HG02884 (cell line): ENCODE data around the gene TMEM69.
"Not testable (repeated sequence)": the region's sequence is repeated elsewhere in the genome, so short reads cannot be mapped to it uniquely, and the experiment has no call there.

Source experiments
- ATAC-seq: cut with Tn5 transposase; IDR thresholded peaks from one replicate; pipeline ENCODE4 v1.9.1; 2021; ENCODE audit warnings: mild to moderate bottlenecking, moderate library complexity; ENCODE audit not compliant: unreplicated experiment

TMEM69 gene

DNA sequence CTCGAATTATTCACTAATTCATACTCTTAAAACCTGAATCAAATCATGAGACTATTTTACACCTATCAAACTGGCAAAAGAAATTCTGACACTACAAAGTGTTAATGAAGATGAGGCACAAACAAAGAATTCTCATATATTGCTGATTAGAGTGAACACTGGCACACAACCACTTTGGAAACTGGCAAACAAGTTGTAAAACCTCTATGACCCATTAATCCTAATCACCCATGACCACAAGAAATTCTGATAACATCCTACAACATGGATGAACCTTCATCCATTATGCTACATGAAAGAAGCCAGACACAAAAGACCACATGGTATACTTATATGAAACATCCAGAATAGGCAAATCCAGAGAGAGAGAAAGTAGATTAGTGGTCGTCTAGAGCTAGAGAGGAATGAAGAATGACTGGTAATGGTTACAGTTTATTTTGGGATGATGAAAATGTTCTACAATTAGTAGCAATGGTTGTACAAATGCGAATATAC is 10.2 kb upstream of the TMEM69 start:
- ATAC-seq: no peak

DNA sequence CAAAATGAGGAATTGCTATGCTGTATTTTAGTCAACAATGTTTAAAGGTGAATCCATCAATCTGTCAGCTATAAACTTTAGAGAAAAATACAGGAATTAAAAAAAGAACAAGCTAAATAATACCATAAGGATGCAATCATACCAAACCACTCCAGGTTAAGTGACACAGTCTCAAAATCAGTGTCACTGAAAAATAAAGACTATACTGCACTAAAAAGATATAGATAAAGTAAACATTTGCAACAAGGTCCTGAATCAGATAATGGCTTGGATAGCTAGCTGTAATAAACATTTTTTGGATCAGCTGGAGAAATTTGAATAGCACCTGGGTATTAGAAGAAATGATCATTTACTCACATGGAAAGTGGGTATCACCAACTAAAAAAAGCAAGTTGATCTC is 9.5 kb upstream of the TMEM69 start:
- ATAC-seq: no peak

DNA sequence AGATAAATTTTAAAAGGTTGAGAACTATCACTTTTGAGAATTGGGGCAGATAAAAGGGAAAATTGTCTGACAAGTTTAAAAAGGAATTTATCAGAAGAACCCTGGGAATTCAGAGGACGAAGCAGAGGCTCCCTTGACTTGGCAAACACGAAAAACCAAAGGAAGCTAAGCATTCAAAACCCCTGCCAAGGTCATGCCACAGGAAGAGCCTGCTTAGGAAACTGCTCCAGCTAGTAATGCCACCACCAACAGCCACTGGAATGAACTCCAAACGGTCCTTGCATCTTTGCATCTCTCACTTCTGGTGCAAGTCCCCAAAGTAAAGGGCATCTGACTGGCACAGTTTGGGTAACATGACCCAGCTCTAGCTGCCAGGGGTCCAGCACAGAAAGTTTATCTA is 8.9 kb upstream of the TMEM69 start:
- no peak for ATAC-seq

DNA sequence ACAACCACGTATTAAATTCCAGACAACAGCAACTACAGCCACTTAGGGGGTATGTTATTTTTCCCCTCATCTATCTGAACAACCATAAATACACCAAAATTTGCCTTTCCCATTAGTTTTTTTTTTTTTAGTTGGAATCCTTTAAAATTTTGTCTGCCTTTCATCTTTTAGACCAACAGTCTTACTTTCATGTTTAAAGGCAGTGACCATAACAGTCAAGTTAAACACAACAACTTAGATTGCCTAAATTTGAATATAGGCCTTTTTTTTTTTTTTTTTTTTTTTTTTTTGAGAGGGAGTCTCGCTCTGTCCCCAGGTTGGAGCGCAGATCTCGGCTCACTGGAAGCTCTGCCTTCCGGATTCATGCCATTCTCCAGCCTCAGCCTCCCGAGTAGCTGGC is 5.0 kb upstream of the TMEM69 start:
- ATAC-seq: no peak

DNA sequence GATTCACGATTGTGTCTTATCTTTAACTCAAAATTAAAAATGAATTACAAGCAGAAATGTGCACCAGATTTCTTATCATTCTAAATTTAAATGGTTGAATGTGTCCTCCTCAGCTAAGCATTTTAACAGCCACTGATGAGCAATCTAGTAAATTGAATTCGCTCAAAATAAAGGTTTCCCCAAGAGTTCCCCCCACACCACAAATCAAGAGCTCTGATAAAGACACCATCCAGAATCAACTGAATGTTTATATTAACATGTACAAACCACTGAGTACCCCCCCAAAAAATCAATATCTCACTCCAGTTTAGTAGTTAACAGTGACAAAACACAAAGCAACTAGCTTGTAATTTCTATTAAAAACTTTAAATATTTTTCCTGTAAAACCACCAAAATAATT is 3.6 kb upstream of the TMEM69 start:
- no peak for ATAC-seq

DNA sequence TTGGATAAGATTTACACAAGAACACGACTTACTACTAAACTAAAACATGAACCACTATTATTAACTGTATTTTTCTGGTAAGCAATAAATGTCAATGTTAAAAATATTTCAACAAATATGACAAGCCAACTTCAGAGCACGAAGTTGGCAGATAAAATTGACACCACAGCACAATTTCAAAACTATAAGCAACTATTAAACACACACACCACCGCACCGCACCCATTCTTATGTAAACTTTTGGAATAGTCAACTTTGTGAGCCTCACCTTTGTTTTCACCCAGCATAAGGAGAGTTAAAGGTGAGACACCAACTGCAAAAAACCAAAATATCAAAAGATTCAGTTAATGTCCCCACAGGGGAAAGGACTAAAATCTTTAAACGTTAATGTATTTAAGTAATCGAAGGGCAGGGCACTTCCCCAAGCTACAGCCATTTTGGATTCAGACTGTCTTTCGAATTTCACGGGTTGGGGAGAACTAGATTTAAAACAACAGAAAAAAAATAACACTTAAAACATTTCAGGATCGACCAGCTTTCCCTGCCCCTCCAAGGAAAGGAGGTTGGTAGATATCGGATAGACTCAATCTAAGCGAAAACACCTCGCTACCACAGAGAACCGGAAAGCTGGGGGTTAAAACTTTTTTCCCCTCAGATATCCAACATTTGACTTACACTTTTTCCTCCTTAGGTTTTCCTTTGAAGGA is 2.5 kb upstream of the TMEM69 start:
- no peak for ATAC-seq

DNA sequence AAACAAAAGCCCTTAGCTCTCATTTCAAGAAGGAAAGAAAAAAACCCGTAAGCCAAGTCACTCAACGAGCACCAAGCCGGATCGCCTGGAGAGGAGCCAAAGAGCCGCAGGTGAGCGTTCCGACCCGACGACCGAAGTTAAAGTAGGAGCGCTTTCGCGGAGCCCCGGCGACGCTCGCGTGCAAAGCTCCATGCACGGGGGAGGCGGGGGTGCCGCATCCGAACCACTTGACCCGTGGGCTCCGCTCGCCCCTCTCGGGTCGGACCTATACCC is 2.0 kb upstream of the TMEM69 start:
- no peak for ATAC-seq

DNA sequence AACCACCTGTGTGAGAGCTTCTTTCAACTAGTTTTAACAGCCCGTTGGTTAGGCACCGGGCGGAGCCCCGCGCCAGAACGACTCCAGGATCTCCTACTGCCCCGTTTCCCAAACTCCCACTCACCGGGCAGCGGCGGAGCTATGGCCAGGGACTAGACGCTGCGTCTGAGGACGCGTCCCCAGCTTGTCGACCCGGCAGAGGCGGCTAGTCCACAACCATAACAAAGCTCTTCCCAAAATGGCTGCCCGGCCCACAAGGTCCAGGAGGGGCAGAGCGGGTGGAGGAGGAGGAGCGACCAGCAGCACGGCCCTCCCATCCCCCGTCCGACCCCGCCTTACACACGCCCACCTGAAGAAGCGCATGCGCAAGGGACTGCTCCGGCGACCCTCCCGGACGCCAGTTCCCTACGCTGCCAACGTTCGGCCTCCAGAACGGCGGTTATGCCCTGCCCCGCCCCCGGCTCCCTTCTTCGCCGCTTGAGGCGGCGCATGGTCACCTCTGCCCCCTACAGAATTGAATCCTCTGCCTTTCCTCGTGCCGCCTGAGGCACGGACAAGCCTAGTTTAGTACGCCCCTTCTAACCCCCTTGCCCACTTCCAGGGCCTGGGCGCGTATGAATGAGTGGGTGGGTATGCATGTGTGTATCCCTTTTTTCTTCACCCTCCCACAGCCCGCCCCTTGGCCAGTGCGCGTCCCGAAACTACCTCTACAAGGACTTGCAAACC is 1.5 kb upstream of the TMEM69 start, which contains the start of gene GPBP1L1:
Gene GPBP1L1, minus strand, starts transcription at position 246 of the 726 bp plus-strand sequence. CDS start 27,446 bp downstream, outside the sequence.
- peak; percentile 46 for ATAC-seq

DNA sequence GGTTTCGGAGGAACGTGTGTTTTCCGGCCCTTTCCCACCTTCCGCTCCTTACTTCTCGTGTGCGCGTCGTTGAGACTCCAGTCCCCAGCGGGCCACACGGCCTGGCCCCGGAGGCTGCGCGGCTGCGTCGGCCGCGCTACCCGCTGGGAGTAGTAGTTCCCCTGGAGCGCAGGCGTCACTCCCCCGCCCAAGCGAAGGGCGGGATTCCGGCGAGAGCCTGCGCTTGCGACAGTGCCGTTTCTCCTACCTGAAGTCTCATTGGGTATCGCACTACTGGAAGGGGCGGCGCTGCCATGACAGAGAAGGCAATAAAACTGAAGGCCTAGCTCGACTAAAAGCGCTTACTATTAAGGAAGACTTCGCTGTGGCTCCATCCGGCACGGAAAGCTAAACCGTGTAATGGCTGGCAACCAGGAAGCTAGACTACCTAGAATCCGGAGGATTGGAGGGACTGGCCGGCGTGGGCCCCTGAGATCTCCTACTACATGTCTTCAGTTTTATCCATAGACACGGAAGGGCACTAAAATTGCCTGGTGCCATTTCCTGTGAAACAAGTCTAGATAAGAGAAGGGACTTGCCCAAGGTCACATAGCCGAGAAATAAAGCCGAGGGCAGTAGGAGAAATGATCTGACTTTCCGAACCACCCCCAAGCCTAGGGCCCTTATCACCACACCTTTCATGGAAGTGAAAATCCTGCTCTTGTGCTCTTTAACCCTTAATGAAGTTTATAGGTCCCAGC is 797 bp upstream of the TMEM69 start:
- ATAC-seq: peak; percentile 70

DNA sequence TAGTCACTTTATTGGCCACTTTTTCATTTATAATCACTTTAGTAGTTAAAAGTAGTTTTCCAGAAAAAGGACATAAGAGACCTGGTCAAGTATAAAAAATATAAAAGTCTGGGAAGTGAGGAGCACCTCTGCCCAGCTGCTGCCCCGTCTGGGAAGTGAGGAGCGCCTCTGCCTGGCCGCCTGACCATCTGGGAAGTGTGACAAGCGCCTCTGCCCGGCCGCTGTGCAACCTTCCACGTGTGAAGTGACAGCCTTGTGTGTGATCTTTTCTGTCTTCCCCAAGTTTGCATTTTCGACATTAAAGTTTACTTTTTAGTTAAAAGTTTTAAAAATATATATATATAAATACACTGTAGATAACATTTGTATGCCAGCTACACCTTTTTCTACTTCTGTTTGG is 5.8 kb downstream of the TMEM69 start:
- not testable (repeated sequence) for ATAC-seq

DNA sequence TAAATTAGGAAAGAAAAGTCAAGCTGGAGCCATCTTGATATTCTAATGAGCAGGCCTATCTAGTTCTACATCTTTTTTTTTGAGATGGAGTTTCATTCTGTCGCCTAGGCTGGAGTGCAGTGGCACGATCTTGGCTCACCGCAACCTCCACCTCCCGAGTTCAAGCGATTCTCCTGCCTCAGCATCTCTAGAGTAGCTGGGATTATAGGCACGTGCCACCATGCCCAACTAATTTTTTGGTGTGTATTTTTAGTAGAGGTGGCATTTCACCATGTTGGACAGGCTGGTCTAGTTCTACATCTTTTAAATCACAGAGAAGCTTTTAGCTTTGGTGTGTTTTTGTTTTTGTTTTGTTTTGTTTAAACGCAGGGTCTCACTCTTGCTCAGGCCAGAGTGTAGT is 6.8 kb downstream of the TMEM69 start:
- no peak for ATAC-seq

DNA sequence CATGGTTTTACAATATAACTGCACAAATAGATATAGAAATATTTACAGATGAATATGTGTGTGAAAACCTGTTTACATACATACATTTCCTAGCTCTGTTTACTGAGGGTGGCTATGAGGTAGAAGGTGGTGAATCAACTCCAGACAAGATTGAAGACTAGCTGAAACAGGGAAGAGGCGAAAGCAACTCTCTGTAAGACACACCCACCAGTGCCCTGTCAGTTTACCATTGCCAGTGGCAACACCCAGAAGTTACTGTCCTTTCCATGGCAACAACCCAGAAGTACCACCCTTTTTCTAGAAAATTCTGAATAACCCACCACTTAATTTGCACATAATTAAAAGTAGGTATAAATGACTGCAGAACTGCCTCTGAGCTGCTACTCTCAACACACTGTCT is 16.7 kb downstream of the TMEM69 start:
- no peak for ATAC-seq

DNA sequence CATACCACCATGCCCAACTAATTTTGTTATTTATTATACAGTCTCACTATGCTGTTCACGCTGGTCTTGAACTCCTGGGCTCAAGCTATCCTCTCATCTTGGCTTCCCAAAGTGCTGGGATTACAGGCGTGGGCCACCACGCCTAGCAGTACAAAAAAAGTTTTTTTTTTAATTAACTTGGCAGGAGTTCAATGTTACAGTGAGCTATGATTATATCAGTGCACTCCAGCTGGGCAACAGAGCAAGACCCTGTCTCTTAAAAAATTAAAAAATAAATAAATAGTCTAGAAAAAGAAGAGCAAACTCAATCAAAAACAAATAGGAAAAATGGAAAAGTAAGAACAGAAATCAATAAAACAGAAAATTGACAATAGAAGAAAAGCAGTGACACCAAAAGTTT is 25.7 kb downstream of the TMEM69 start:
- ATAC-seq: no peak

DNA sequence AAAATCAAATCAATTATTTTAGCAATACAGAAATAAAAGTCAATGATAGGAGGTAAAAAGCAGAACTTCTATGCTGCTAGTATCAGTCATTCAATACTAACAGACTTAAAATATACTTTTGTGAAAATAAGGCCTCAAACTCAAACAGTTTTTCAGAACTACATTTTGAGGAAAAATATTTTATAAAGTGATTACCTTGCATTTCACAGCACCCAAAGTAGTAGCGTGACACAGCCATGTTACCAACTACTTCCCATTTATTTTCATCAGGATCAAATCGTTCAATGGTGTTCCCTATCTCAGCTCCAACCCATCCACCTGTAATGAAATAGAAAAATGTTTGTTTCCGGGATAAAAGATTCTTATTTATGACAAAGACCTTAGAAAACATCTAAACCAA is 28.7 kb downstream of the TMEM69 start:
- ATAC-seq: no peak

DNA sequence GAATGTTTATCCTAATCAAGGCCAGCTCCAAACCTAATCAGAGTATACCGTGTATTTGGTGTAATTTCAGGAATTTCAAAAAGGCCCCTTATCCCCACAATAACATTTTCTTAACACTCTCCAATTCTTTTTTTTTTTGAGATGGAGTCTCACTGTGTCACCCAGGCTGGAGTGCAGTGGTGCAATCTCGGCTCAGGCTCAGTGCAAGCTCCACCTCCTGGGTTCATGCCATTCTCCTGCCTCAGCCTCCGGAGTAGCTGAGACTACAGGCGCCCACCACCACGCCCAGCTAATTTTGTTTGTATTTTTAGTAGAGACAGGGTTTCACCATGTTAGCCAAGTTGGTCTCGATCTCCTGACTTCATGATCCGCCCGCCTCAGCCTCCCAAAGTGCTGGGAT is 29.4 kb downstream of the TMEM69 start:
- not testable (repeated sequence) for ATAC-seq

DNA sequence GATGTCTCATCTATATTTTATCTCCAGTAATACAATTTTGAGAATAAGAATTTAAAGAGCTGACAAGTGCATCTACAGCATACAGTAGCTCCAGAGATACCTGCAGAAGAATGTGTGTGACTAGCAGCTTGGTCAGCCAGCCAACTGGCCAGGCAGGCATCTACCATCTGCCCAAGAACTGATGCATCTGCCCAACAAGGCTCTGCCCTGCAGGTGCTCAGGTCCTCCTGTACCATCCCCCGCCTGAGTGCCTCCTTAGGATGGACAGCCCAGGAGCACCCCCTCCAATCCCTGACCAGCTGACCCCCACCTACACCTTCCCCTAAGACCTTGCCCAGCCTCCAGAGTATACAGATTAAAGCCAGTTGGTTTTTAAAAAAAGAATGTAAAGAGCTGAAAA is 30.3 kb downstream of the TMEM69 start:
- no peak for ATAC-seq

DNA sequence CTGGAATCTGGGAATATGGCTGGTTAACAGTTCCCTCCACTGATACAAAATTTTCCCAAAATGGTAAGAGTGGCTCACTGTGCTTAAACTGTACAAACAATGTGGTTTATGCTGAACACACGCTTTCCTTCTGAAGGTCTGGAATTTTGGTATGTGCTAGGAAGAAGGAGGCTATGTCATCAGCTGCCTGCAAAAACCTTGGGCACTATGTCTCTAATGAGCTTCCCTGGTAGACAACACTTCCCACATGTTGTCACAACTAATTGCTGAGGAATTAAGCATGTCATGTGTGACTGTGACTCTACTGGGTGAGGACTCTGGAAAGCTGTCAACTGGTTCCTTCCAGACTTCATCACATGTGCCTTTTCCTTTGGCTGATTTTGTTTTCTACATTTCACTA is 33.2 kb downstream of the TMEM69 start:
- ATAC-seq: no peak

DNA sequence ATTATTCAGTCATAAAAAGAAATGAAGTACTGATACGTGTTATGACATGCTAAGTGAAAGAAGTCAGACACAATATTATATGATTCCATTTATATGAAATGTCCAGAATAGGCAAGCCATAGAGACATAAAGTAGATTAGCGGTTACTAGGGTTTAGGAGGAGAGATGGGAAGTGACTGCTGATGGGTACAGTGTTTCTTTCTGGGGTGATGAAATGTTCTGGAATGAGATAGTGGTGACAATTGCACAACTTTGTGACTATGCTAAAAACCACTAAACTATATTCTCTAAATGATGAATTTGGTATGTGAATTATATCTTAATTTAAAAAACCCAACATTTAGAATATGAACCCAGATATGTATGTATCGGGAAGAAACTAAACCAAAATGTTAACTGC is 34.8 kb downstream of the TMEM69 start:
- no peak for ATAC-seq

DNA sequence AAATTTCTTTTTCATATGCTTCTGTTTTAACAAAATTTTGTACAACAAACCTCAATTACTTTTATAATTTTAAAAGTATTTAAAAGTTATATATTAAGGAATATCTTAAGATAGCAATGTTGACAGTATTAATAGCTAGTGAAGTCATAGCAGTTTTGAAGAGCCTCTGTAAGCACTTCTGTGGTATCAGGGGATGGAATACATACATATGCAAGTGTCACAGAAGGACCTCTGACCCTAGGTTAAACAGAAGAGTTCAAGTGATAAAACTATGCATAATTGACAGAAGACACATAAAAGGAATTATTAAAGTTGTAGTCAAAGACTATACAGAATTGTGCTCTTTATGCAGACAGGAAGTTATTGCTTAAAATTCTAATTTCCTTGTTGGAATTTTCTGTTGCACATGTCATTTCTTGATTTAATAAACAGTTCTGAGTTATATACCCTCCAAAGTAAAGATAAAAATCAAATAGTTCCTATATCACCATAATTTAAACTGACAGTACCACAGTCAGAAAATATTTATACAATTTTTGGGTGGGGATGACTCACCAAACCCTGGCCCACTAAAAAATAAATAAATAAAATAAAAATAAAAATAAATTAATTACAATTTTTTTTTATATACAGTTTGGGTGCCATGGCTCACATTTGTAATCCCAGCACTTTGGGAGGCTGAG is 35.4 kb downstream of the TMEM69 start:
- ATAC-seq: no peak

DNA sequence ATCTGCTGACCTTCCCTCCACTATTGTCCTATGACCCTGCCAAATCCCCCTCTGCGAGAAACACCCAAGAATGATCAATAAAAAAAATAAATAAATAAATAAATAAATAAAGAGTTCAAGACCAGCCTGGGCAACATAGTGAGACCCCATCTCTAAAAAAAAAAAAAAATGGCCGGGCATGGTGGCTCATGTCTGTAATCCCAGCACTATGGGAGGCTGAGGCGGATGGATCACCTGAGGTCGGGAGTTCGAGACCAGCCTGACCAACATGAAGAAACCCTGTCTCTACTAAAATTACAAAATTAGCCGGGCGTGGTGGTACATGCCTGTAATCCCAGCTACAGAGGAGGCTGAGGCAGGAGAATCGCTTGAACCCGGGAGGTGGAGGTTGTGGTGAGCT is 38.0 kb downstream of the TMEM69 start:
- not testable (repeated sequence) for ATAC-seq

DNA sequence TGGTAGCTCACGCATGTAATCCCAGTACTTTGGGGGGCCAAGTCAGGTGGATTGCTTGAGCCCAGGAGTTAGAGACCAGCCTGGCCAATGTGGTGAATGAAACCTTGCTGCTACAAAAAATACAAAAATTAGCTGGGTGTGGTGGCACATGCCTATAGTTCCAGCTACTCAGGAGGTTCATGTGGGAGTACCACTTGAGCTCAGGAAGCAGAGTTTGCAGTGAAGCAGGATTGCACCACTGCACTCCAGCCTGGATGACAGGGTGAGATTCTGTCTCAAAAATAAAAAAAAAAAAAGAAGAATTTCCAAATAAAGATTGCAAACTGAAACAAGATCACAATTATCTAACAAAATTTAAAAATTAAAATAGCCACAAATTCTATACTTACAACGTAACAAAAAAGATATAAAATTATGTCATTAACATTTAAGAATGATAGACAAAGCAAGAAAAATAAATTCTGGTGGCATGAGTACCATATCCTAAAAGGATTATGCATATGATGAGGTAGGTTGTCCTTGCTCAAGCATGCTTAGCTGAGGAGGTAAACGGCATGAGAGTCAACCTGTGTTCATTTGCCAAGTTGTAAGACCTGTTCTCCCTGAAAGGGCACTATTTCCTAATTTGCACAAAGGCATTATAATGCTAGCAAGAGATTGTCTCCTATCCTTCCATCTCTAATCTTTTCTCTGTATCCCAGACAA is 42.2 kb downstream of the TMEM69 start:
- ATAC-seq: no peak
